ENCODE data around the gene BCOR. TPM values are rescaled to one million over a fixed set of nuclear protein-coding genes. Genes with fewer than 3 reads are reported as not detected.

Gene BCOR
- total and polyA plus RNA-seq, 9 donors: 21.0 to 27.8 (median 25.3) TPM

- Histone ChIP-seq H3K9me3 (replicated peaks; ENCODE audit: control insufficient read depth, low read depth, low read length) (no peaks in the 10 kb centered on the region), H3K27me3 (ENCODE audit: control insufficient read depth, insufficient read depth, low read length) (peaks cover 87% of the 10 kb centered on the region), H3K4me3 (ENCODE audit: low read length) (no peak overlapping the region), H3K4me1 (ENCODE audit: control insufficient read depth, insufficient read depth, low read length) (peaks cover 52% of the 10 kb centered on the region), H3K27ac (ENCODE audit: low read length) (no peak overlapping the region), H3K36me3 (ENCODE audit: control insufficient read depth, insufficient read depth, low read length) (no peaks in the 10 kb centered on the region)
- no peak for DNase-seq
- 35% methylated on average over 59 of the region's 70 CpGs for WGBS (ENCODE audit: insufficient coverage)
Observed at GRCh38 chrX:40091691-40092421, 5.9 kb downstream of the BCOR start.

- 59% methylated on average over 2 of the region's 7 CpGs for WGBS (ENCODE audit: insufficient coverage)
- DNase-seq: no peak
- Histone ChIP-seq H3K27ac (ENCODE audit: low read length) (no peak overlapping the region), H3K4me3 (ENCODE audit: low read length) (no peak overlapping the region), H3K9me3 (replicated peaks; ENCODE audit: control insufficient read depth, low read depth, low read length) (no peaks in the 10 kb centered on the region), H3K27me3 (ENCODE audit: control insufficient read depth, insufficient read depth, low read length) (peaks cover 88% of the 10 kb centered on the region), H3K36me3 (ENCODE audit: control insufficient read depth, insufficient read depth, low read length) (no peaks in the 10 kb centered on the region), H3K4me1 (ENCODE audit: control insufficient read depth, insufficient read depth, low read length) (peaks cover 61% of the 10 kb centered on the region)
Observed at GRCh38 chrX:40090961-40091360, 6.8 kb downstream of the BCOR start.

- peaks cover 67% of the 10 kb centered on the region for H3K4me1 ChIP-seq (ENCODE audit: control insufficient read depth, insufficient read depth, low read length)
- H3K27me3 ChIP-seq (ENCODE audit: control insufficient read depth, insufficient read depth, low read length): peaks cover 89% of the 10 kb centered on the region
- H3K9me3 ChIP-seq (replicated peaks; ENCODE audit: control insufficient read depth, low read depth, low read length): no peaks in the 10 kb centered on the region
- H3K36me3 ChIP-seq (ENCODE audit: control insufficient read depth, insufficient read depth, low read length): no peaks in the 10 kb centered on the region
- DNase-seq: peak; percentile 50
- H3K27ac ChIP-seq (ENCODE audit: low read length): no peak overlapping the region
- H3K4me3 ChIP-seq (ENCODE audit: low read length): peak overlapping the region; percentile 37
- WGBS (ENCODE audit: insufficient coverage): 6% methylated on average over 50 of the region's 63 CpGs
Observed at GRCh38 chrX:40090050-40090804, 7.5 kb downstream of the BCOR start.

GRCh38 chrX:40088803-40089540 lies 8.8 kb downstream of the BCOR start:
- Histone ChIP-seq H3K27ac (ENCODE audit: low read length) (no peak overlapping the region), H3K9me3 (replicated peaks; ENCODE audit: control insufficient read depth, low read depth, low read length) (no peaks in the 10 kb centered on the region), H3K4me1 (ENCODE audit: control insufficient read depth, insufficient read depth, low read length) (peaks cover 72% of the 10 kb centered on the region), H3K36me3 (ENCODE audit: control insufficient read depth, insufficient read depth, low read length) (no peaks in the 10 kb centered on the region), H3K27me3 (ENCODE audit: control insufficient read depth, insufficient read depth, low read length) (peaks cover 89% of the 10 kb centered on the region), H3K4me3 (ENCODE audit: low read length) (no peak overlapping the region)
- 47% methylated on average over 2 of the region's 9 CpGs for WGBS (ENCODE audit: insufficient coverage)
- DNase-seq: no peak

- WGBS (ENCODE audit: insufficient coverage): 29% methylated on average over 1 of the region's 5 CpGs
- H3K4me3 ChIP-seq (ENCODE audit: low read length): no peak overlapping the region
- no peaks in the 10 kb centered on the region for H3K9me3 ChIP-seq (replicated peaks; ENCODE audit: control insufficient read depth, low read depth, low read length)
- no peaks in the 10 kb centered on the region for H3K36me3 ChIP-seq (ENCODE audit: control insufficient read depth, insufficient read depth, low read length)
- peaks cover 90% of the 10 kb centered on the region for H3K27me3 ChIP-seq (ENCODE audit: control insufficient read depth, insufficient read depth, low read length)
- no peak for DNase-seq
- peaks cover 73% of the 10 kb centered on the region for H3K4me1 ChIP-seq (ENCODE audit: control insufficient read depth, insufficient read depth, low read length)
- no peak overlapping the region for H3K27ac ChIP-seq (ENCODE audit: low read length)
Observed at GRCh38 chrX:40088299-40088625, 9.5 kb downstream of the BCOR start.

GRCh38 chrX:40087425-40088298 lies 10.1 kb downstream of the BCOR start:
- DNase-seq: no peak
- H3K4me1 ChIP-seq (ENCODE audit: control insufficient read depth, insufficient read depth, low read length): peaks cover 79% of the 10 kb centered on the region
- H3K9me3 ChIP-seq (replicated peaks; ENCODE audit: control insufficient read depth, low read depth, low read length): no peaks in the 10 kb centered on the region
- WGBS (ENCODE audit: insufficient coverage): 33% methylated on average over 5 of the region's 13 CpGs
- peak overlapping the region; percentile 21 for H3K27ac ChIP-seq (ENCODE audit: low read length)
- H3K36me3 ChIP-seq (ENCODE audit: control insufficient read depth, insufficient read depth, low read length): no peaks in the 10 kb centered on the region
- no peak overlapping the region for H3K4me3 ChIP-seq (ENCODE audit: low read length)
- peaks cover 94% of the 10 kb centered on the region for H3K27me3 ChIP-seq (ENCODE audit: control insufficient read depth, insufficient read depth, low read length)

- WGBS (ENCODE audit: insufficient coverage): 32% methylated on average over 22 of the region's 30 CpGs
- Histone ChIP-seq H3K27ac (ENCODE audit: low read length) (peak overlapping the region; percentile 78), H3K27me3 (ENCODE audit: control insufficient read depth, insufficient read depth, low read length) (peaks cover 94% of the 10 kb centered on the region), H3K9me3 (replicated peaks; ENCODE audit: control insufficient read depth, low read depth, low read length) (no peaks in the 10 kb centered on the region), H3K4me1 (ENCODE audit: control insufficient read depth, insufficient read depth, low read length) (peaks cover 81% of the 10 kb centered on the region), H3K36me3 (ENCODE audit: control insufficient read depth, insufficient read depth, low read length) (no peaks in the 10 kb centered on the region), H3K4me3 (ENCODE audit: low read length) (no peak overlapping the region)
- DNase-seq: peak; percentile 73
Observed at GRCh38 chrX:40086569-40087335, 11.0 kb downstream of the BCOR start.

- peak overlapping the region; percentile 69 for H3K27ac ChIP-seq (ENCODE audit: low read length)
- no peak for DNase-seq
- peaks cover 75% of the 10 kb centered on the region for H3K4me1 ChIP-seq (ENCODE audit: control insufficient read depth, insufficient read depth, low read length)
- peaks cover 91% of the 10 kb centered on the region for H3K27me3 ChIP-seq (ENCODE audit: control insufficient read depth, insufficient read depth, low read length)
- H3K4me3 ChIP-seq (ENCODE audit: low read length): no peak overlapping the region
- no CpG with 5 or more reads among the region's 6 CpGs for WGBS (ENCODE audit: insufficient coverage)
- H3K9me3 ChIP-seq (replicated peaks; ENCODE audit: control insufficient read depth, low read depth, low read length): no peaks in the 10 kb centered on the region
- H3K36me3 ChIP-seq (ENCODE audit: control insufficient read depth, insufficient read depth, low read length): no peaks in the 10 kb centered on the region
Observed at GRCh38 chrX:40085714-40086113, 12.0 kb downstream of the BCOR start.

- H3K27ac ChIP-seq (ENCODE audit: low read length): no peak overlapping the region
- DNase-seq: no peak
- H3K36me3 ChIP-seq (ENCODE audit: control insufficient read depth, insufficient read depth, low read length): no peaks in the 10 kb centered on the region
- WGBS (ENCODE audit: insufficient coverage): 70% methylated on average over 6 of the region's 18 CpGs
- H3K27me3 ChIP-seq (ENCODE audit: control insufficient read depth, insufficient read depth, low read length): peaks cover 91% of the 10 kb centered on the region
- no peaks in the 10 kb centered on the region for H3K9me3 ChIP-seq (replicated peaks; ENCODE audit: control insufficient read depth, low read depth, low read length)
- H3K4me1 ChIP-seq (ENCODE audit: control insufficient read depth, insufficient read depth, low read length): peaks cover 70% of the 10 kb centered on the region
- H3K4me3 ChIP-seq (ENCODE audit: low read length): no peak overlapping the region
Observed at GRCh38 chrX:40085102-40085551, 12.6 kb downstream of the BCOR start.
